ENCODE data around the gene HDAC1. TPM values are rescaled to one million over a fixed set of nuclear protein-coding genes. Genes with fewer than 3 reads are reported as not detected.

HDAC1 gene
- total and polyA plus RNA-seq, 2 of the 8 experiments (the other 6 are each of a cell fraction or from before 2014, with no cell fraction given) = 111 to 125 TPM

- peak; percentile 40; the same call in 1 of the 2 replicates for TF ChIP-seq YY1 (IDR thresholded peaks at IDR 0.05; ENCODE audit: low read depth, low read length)
- no peak for TF ChIP-seq RFX5 (IDR thresholded peaks at IDR 0.05; ENCODE audit: borderline replicate concordance, low read depth, low read length)
- no peak for TF ChIP-seq EZH2 (IDR thresholded peaks at IDR 0.05; ENCODE audit: low read depth, low read length, severe bottlenecking)
- peak; percentile 28 for TF ChIP-seq KDM4A (IDR thresholded peaks at IDR 0.05; ENCODE audit: low read depth, low read length, severe bottlenecking)
- peak; percentile 35; the same call in 1 of the 2 replicates for TF ChIP-seq SRF (IDR thresholded peaks at IDR 0.05; ENCODE audit: low read depth, low read length)
- peak; percentile 80 for TF ChIP-seq ASH2L (IDR thresholded peaks at IDR 0.05; ENCODE audit: low read length)
- peak; percentile 62; the same call in 1 of the 2 replicates for TF ChIP-seq TAF1 (IDR thresholded peaks at IDR 0.05; ENCODE audit: low read depth, low read length)
- peak; percentile 49; the same call in 1 of the 2 replicates for TF ChIP-seq GTF2F1 (IDR thresholded peaks at IDR 0.05; ENCODE audit: borderline replicate concordance, low read depth, low read length)
- peak; percentile 51; the same call in 1 of the 2 replicates for TF ChIP-seq TBP (IDR thresholded peaks at IDR 0.05; ENCODE audit: low read depth, low read length)
- peak; percentile 63 for TF ChIP-seq CTBP2 (IDR thresholded peaks at IDR 0.05; ENCODE audit: borderline replicate concordance, insufficient read depth, insufficient read length, low read length)
- TF ChIP-seq RAD21 (IDR thresholded peaks at IDR 0.05 in 1 of 2, conservative IDR thresholded peaks at IDR 0.05 in 1 of 2; ENCODE audit: low read depth in 2 of 2, low read length in 2 of 2) = peak; percentile 64 to 71
- 0 out of 2 replicates have a peak, but pooled peaks have one; percentile 47 for TF ChIP-seq RBBP5 (IDR thresholded peaks at IDR 0.05; ENCODE audit: borderline replicate concordance, low read depth, low read length)
- TF ChIP-seq SIX5 (IDR thresholded peaks at IDR 0.05; ENCODE audit: low read depth, low read length) = no peak
- TF ChIP-seq NRF1 (IDR thresholded peaks at IDR 0.05; ENCODE audit: low read depth, low read length) = no peak
- no peak for TF ChIP-seq CBX5 (IDR thresholded peaks at IDR 0.05; ENCODE audit: low read depth, low read length)
- TF ChIP-seq ZNF274 (IDR thresholded peaks at IDR 0.05; ENCODE audit: borderline replicate concordance, extremely low read depth, low read length) = no peak
- TF ChIP-seq EGR1 (IDR thresholded peaks at IDR 0.05; ENCODE audit: borderline replicate concordance, low read depth, low read length) = no peak
- 0 out of 2 replicates have a peak, but pooled peaks have one; percentile 47 for TF ChIP-seq JUND (IDR thresholded peaks at IDR 0.05; ENCODE audit: low read length)
- TF ChIP-seq CHD2 (IDR thresholded peaks at IDR 0.05; ENCODE audit: low read length) = 0 out of 2 replicates have a peak, but pooled peaks have one; percentile 6
- TF ChIP-seq EP300 (IDR thresholded peaks at IDR 0.05; ENCODE audit: borderline replicate concordance in 1 of 2, low read depth in 2 of 2, low read length in 2 of 2) = no peak
- TF ChIP-seq CHD1 (IDR thresholded peaks at IDR 0.05; ENCODE audit: low read depth, low read length) = no peak
- TF ChIP-seq BACH1 (IDR thresholded peaks at IDR 0.05; ENCODE audit: low read length) = no peak
- no peak for TF ChIP-seq PHF8 (conservative IDR thresholded peaks at IDR 0.05; ENCODE audit: low read depth, low read length)
- TF ChIP-seq MAFK (IDR thresholded peaks at IDR 0.05; ENCODE audit: low read depth, low read length) = no peak
Measured at GRCh38 chr1:32247983-32248889, 43.6 kb upstream of the HDAC1 start (continued).
